Activated CD8-positive, alpha-beta T cell treated with anti-CD3 and anti-CD28 coated beads, Interleukin-2, amount 10 ng/mL, durations not matched to agents 7 days and 5 days (primary cell): ENCODE data around the gene NBPF9. TPM values are rescaled to one million over a fixed set of nuclear protein-coding genes. Genes with fewer than 3 reads are reported as not detected.
"Not testable (repeated sequence)": the region's sequence is repeated elsewhere in the genome, so short reads cannot be mapped to it uniquely, and the experiment has no call there.

Experiments
- ATAC-seq: fragments of 150-1000 bp; cut with Tn5 transposase; one replicate; pipeline ENCODE4 v1.10.0; 2021; ENCODE audit warnings: moderate library complexity
- CTCF ChIA-PET: fragments of 350-600 bp; sonication (Branson Sonifier 250); formaldehyde crosslinking; loops from one replicate; lab custom pipeline; 2021; ENCODE audit warnings: antibody characterized with exemption; lab: Charles Lee
- POLR2A ChIA-PET: fragments of 350-600 bp; sonication (Branson Sonifier 250); formaldehyde crosslinking; loops from one replicate; lab custom pipeline; 2021; ENCODE audit warnings: antibody characterized with exemption; lab: Charles Lee
- DNase-seq: peaks from one replicate; pipeline ENCODE4 v3.0.0-alpha.2; 2020
- H3K27ac Mint-ChIP-seq: one replicate; pipeline ENCODE4 v1.8.0; 2021; ENCODE audit warnings: mild to moderate bottlenecking, mixed read lengths
- H3K27me3 Mint-ChIP-seq: one replicate; pipeline ENCODE4 v1.8.0; 2021; ENCODE audit warnings: low read depth, mixed read lengths
- H3K36me3 Mint-ChIP-seq: one replicate; pipeline ENCODE4 v1.8.0; 2021; ENCODE audit warnings: low read depth, mixed read lengths
- H3K4me1 Mint-ChIP-seq: one replicate; pipeline ENCODE4 v1.8.0; 2021; ENCODE audit warnings: low read depth, mixed read lengths
- H3K4me3 Mint-ChIP-seq: one replicate; pipeline ENCODE4 v1.8.0; 2021; ENCODE audit warnings: mild to moderate bottlenecking, mixed read lengths
- H3K9me3 Mint-ChIP-seq: one replicate; pipeline ENCODE4 v1.8.0; 2022; ENCODE audit warnings: mixed read lengths; ENCODE audit not compliant: insufficient read depth
- total RNA-seq, 2 experiments: library from RNA; stranded (reverse); gene quantifications; one replicate each; pipeline ENCODE4 v1.2.3, GENCODE V29; 2021

Gene NBPF9
- total RNA-seq: 10 to 100 TPM; 10.1 to 10.8 TPM

GRCh38 chr1:149103109-149104081 lies at the start of gene NBPF9:
Gene NBPF9 (minus strand): TSS chr1:149103551. CDS start chr1:149082139, 21,412 bp downstream.
- CTCF ChIA-PET, H3K27me3 Mint-ChIP-seq, H3K36me3 Mint-ChIP-seq, H3K9me3 Mint-ChIP-seq, POLR2A ChIA-PET, H3K4me1 Mint-ChIP-seq: not testable (repeated sequence)
- peak within 1 kb of the TSS; percentile 90 for H3K27ac Mint-ChIP-seq
- ATAC-seq (peak; percentile 94), DNase-seq (peak; percentile 42)
- peak within 1 kb of the TSS; percentile 97 for H3K4me3 Mint-ChIP-seq

DNA sequence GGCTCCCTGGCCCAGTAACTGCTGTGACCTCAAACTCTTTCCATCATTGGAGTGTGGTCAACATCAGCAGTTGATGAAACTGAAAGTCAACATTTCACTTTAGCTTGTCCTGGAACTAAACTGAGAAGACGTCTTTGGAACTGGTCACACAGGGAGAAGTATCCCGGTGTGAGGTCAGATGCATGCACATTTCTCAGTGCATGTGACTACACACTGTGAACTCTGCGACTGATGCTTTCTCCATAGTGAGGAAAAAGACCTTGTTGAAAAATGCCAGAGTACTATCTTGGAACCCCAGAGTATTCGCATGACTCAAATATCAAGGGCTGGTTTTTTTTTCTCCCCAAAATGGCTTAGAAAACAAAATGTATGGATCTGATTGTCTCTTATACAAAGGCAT lies 46.6 kb upstream of the NBPF9 start:
- H3K4me1 Mint-ChIP-seq, H3K9me3 Mint-ChIP-seq, H3K27me3 Mint-ChIP-seq, H3K4me3 Mint-ChIP-seq, ATAC-seq, H3K27ac Mint-ChIP-seq, POLR2A ChIA-PET, H3K36me3 Mint-ChIP-seq, CTCF ChIA-PET, DNase-seq: not testable (repeated sequence)

DNA sequence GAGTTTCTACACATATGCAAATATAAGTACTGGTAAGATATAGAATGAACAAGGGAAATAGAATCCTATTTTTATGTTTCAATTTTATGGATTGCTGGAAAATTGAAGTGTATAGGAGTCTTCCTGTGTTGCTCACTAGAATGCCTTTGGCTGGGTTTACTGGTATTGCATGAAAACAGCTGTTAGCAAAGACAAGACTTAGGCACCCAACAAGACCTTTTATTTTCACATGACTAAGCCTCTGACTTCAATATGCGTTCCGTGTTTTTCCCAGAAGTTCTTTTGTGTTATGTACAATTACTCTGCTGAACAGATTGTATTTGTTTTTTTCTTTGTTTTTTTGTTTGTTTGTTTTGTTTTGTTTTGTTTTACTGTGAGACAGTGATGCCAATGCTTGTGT lies 34.2 kb upstream of the NBPF9 start:
- ATAC-seq, H3K36me3 Mint-ChIP-seq, DNase-seq, POLR2A ChIA-PET, H3K4me3 Mint-ChIP-seq, H3K27ac Mint-ChIP-seq, H3K27me3 Mint-ChIP-seq, H3K9me3 Mint-ChIP-seq, H3K4me1 Mint-ChIP-seq, CTCF ChIA-PET: not testable (repeated sequence)

DNA sequence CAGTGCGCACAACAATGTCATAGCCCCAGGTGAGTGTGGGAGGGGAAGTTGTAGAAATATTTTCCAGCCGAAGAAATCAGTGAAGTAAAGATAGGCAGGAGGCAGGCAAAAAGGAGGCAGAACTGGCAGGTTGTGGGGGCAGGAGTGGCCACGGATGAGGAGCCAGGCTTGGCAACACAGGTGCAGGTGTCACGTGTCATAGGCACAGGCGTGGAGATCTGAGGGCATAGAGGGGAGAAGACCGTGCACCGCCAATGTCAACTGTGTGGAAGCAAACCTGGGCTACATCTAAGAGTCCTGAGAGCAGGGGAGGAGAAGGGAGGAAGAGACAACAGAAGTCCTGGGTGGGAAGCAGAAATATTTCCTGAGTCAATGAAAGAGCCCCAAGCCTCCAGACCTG lies 27.6 kb upstream of the NBPF9 start:
- H3K4me1 Mint-ChIP-seq, ATAC-seq, H3K27ac Mint-ChIP-seq, H3K9me3 Mint-ChIP-seq, DNase-seq, POLR2A ChIA-PET, H3K36me3 Mint-ChIP-seq, CTCF ChIA-PET, H3K4me3 Mint-ChIP-seq, H3K27me3 Mint-ChIP-seq: not testable (repeated sequence)

GRCh38 chr1:149129245-149129644 lies 25.9 kb upstream of the NBPF9 start:
- H3K9me3 Mint-ChIP-seq, H3K4me1 Mint-ChIP-seq, H3K36me3 Mint-ChIP-seq, ATAC-seq, H3K4me3 Mint-ChIP-seq, DNase-seq, POLR2A ChIA-PET, H3K27me3 Mint-ChIP-seq, H3K27ac Mint-ChIP-seq, CTCF ChIA-PET: not testable (repeated sequence)

DNA sequence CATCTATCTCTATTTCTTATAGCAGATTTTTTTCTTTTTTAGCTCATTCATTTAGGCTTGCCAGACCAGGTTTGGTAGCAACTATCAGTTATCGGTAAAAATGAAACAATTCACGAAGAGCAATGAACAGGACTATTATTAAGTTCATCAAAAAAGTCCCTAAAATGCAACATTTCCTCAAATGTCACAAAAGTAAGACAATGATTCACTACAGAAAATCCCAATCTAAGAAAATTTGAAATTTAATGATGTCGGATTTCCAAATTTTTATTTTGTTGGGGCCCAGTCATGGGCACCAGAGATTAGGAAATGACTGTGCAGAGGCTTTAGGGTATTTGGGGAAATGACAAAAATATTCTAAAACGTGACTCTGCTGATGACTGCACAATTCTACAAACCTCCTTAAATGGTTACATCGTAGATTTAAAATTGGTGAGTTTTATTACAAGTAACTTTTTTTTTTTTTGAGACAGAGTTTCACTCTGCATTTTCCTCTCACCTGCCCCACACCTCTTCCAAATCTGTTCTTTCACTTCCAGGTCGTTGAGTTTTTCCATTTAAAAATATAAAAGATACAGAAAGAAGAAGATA lies 23.3 kb upstream of the NBPF9 start:
- CTCF ChIA-PET, POLR2A ChIA-PET: not testable (repeated sequence)

GRCh38 chr1:149123948-149124926 lies 20.9 kb upstream of the NBPF9 start:
- CTCF ChIA-PET, POLR2A ChIA-PET, H3K4me1 Mint-ChIP-seq, DNase-seq, H3K27me3 Mint-ChIP-seq, H3K27ac Mint-ChIP-seq, H3K36me3 Mint-ChIP-seq, H3K9me3 Mint-ChIP-seq, H3K4me3 Mint-ChIP-seq, ATAC-seq: not testable (repeated sequence)

More for the DNA sequence above, 23.3 kb upstream of the NBPF9 start:
- ATAC-seq, H3K4me3 Mint-ChIP-seq, DNase-seq, H3K27me3 Mint-ChIP-seq, H3K9me3 Mint-ChIP-seq, H3K36me3 Mint-ChIP-seq, H3K27ac Mint-ChIP-seq, H3K4me1 Mint-ChIP-seq: not testable (repeated sequence)

DNA sequence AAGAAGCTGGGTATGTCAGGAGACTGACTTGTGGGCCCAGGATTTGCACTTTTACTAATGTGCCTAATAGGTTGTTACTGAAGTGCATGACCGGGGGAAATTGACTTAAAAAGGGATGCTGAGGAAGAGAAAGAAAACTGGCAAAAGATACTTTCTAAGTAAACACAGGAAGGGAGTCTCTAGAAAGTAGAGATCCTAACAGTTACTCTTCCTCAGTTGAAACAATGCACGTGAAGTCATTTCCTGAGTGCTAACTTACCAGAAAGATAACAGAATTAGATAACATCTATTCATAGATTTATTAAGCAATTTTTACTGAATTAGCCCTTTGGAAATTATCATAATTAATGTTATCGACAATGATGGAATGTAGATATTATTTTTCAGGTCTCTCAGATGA lies 9.5 kb upstream of the NBPF9 start:
- H3K9me3 Mint-ChIP-seq, H3K36me3 Mint-ChIP-seq, ATAC-seq, CTCF ChIA-PET, H3K4me3 Mint-ChIP-seq, POLR2A ChIA-PET, H3K4me1 Mint-ChIP-seq, DNase-seq, H3K27me3 Mint-ChIP-seq, H3K27ac Mint-ChIP-seq: not testable (repeated sequence)

DNA sequence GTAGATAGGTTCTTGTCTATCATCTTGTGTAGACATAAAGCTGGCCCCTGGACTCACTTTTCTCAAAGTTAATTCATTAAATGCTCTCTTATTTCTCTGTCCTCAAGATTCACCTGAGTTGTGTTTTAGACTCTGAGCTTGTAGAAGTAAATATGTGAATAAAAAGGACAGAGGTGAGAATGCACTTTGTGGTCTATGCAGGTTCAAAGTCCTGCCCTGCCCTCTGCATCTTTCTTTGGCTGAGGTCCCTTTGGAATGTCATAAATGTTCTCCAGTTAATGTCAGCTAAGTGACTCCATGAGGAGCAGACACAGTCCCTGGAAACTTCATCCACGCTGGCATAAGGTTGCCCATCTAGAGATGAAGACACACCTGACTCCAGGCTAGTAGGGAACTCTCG lies 7.0 kb upstream of the NBPF9 start:
- H3K27ac Mint-ChIP-seq, H3K4me1 Mint-ChIP-seq, H3K9me3 Mint-ChIP-seq, H3K27me3 Mint-ChIP-seq, DNase-seq, POLR2A ChIA-PET, H3K4me3 Mint-ChIP-seq, ATAC-seq, CTCF ChIA-PET, H3K36me3 Mint-ChIP-seq: not testable (repeated sequence)

GRCh38 chr1:149102574-149102973 lies 777 bp downstream of the NBPF9 start:
- H3K36me3 Mint-ChIP-seq, H3K27ac Mint-ChIP-seq, POLR2A ChIA-PET, H3K27me3 Mint-ChIP-seq, CTCF ChIA-PET, H3K9me3 Mint-ChIP-seq, H3K4me1 Mint-ChIP-seq: not testable (repeated sequence)
- peak overlapping the region; percentile 97 for H3K4me3 Mint-ChIP-seq
- ATAC-seq (peak; percentile 66), DNase-seq (peak; percentile 55)

DNA sequence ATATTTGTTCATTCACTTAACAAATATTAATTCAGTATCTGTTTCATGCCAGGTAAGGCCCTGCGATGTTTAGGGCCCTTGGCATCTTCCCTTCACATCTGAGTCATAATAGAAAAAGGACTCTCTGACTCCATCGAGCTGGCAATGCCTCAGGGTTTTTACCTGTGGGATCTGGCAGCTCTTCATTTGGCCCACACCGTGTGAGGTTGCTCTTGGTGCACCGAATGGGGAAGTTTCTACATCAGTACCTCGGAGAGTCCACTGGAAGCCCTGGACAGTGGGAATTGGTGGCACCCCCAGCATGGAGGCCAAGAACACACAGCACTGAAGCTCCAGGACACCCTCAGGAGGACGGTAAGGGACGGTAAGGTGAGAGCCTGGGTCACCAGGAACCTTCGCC lies 5.1 kb downstream of the NBPF9 start:
- H3K9me3 Mint-ChIP-seq, H3K4me3 Mint-ChIP-seq, CTCF ChIA-PET, H3K36me3 Mint-ChIP-seq, DNase-seq, H3K27ac Mint-ChIP-seq, H3K27me3 Mint-ChIP-seq, H3K4me1 Mint-ChIP-seq, POLR2A ChIA-PET, ATAC-seq: not testable (repeated sequence)
